Measurements from ENCODE around the gene ZFPM1. TPM values are rescaled to one million over a fixed set of nuclear protein-coding genes. Genes with fewer than 3 reads are reported as not detected.
"Not testable (repeated sequence)": the region's sequence is repeated elsewhere in the genome, so short reads cannot be mapped to it uniquely, and the experiment has no call there.

ZFPM1 gene
- polyA plus RNA-seq, 3 donors = 1.8 to 5.9 (median 3.6) TPM

GRCh38 chr16:88512728-88513696 is 59.9 kb downstream of the ZFPM1 start:
- no peak overlapping the region for H3K27ac ChIP-seq (ENCODE audit: low read depth, low read length)

GRCh38 chr16:88514070-88514469 is 61.0 kb downstream of the ZFPM1 start:
- H3K27ac ChIP-seq (ENCODE audit: low read depth, low read length) = no peak overlapping the region
- WGBS, 3 donors = 89 to 95% (median 95%) methylated on average over 20 of the region's 20 CpGs

More at GRCh38 chr16:88512728-88513696, 59.9 kb downstream of the ZFPM1 start:
- WGBS, 3 donors = 79 to 86% (median 85%) methylated on average over 34 to 35 of the region's 35 CpGs

GRCh38 chr16:88514526-88515232 is 61.6 kb downstream of the ZFPM1 start:
- 84 to 91% (median 90%) methylated on average over 19 of the region's 19 CpGs for WGBS, 3 donors
- no peak overlapping the region for H3K27ac ChIP-seq (ENCODE audit: low read depth, low read length)

- no peak overlapping the region for H3K27ac ChIP-seq (ENCODE audit: low read depth, low read length)
- 90 to 95% (median 90%) methylated on average over 9 of the region's 9 CpGs for WGBS, 3 donors
Measured at GRCh38 chr16:88515371-88515770, 62.3 kb downstream of the ZFPM1 start.

GRCh38 chr16:88515925-88516594 is 63.0 kb downstream of the ZFPM1 start:
- 74 to 79% (median 76%) methylated on average over 22 to 23 of the region's 23 CpGs for WGBS, 3 donors
- H3K27ac ChIP-seq (ENCODE audit: low read depth, low read length) = no peak overlapping the region

GRCh38 chr16:88516601-88517061 is 63.6 kb downstream of the ZFPM1 start:
- H3K27ac ChIP-seq (ENCODE audit: low read depth, low read length) = no peak overlapping the region
- WGBS, 3 donors = 72 to 81% (median 80%) methylated on average over 18 to 20 of the region's 20 CpGs

GRCh38 chr16:88517208-88517774 is 64.2 kb downstream of the ZFPM1 start:
- H3K27ac ChIP-seq (ENCODE audit: low read depth, low read length) = not testable (repeated sequence)
- WGBS, 3 donors = 92 to 100% (median 100%) methylated on average over 1 of the region's 1 CpG

GRCh38 chr16:88518411-88519111 is 65.5 kb downstream of the ZFPM1 start:
- H3K27ac ChIP-seq (ENCODE audit: low read depth, low read length) = not testable (repeated sequence)
- 96 to 97% (median 96%) methylated on average over 4 of the region's 4 CpGs for WGBS, 3 donors

- H3K27ac ChIP-seq (ENCODE audit: low read depth, low read length) = no peak overlapping the region
Measured at GRCh38 chr16:88519240-88519639, 66.2 kb downstream of the ZFPM1 start.

- WGBS, 3 donors = 95 to 99% (median 96%) methylated on average over 3 of the region's 3 CpGs
- H3K27ac ChIP-seq (ENCODE audit: low read depth, low read length) = no peak overlapping the region
Measured at GRCh38 chr16:88519938-88520653, 67.0 kb downstream of the ZFPM1 start.

GRCh38 chr16:88521674-88522073 is 68.6 kb downstream of the ZFPM1 start:
- H3K27ac ChIP-seq (ENCODE audit: low read depth, low read length) = no peak overlapping the region
- 85 to 86% (median 85%) methylated on average over 9 of the region's 9 CpGs for WGBS, 3 donors

GRCh38 chr16:88522276-88522949 is 69.3 kb downstream of the ZFPM1 start:
- WGBS, 3 donors = 76 to 87% (median 86%) methylated on average over 24 of the region's 24 CpGs
- H3K27ac ChIP-seq (ENCODE audit: low read depth, low read length) = no peak overlapping the region

GRCh38 chr16:88523309-88524161 is 70.5 kb downstream of the ZFPM1 start:
- no peak overlapping the region for H3K27ac ChIP-seq (ENCODE audit: low read depth, low read length)

GRCh38 chr16:88524274-88524972 is 71.3 kb downstream of the ZFPM1 start:
- 61 to 67% (median 63%) methylated on average over 18 of the region's 18 CpGs for WGBS, 3 donors
- no peak overlapping the region for H3K27ac ChIP-seq (ENCODE audit: low read depth, low read length)

More at GRCh38 chr16:88523309-88524161, 70.5 kb downstream of the ZFPM1 start:
- WGBS, 3 donors = 51 to 60% (median 56%) methylated on average over 40 to 47 of the region's 47 CpGs

GRCh38 chr16:88524973-88525662 is 72.0 kb downstream of the ZFPM1 start:
- WGBS, 3 donors = 41 to 60% (median 51%) methylated on average over 17 to 18 of the region's 18 CpGs
- H3K27ac ChIP-seq (ENCODE audit: low read depth, low read length) = no peak overlapping the region

Data from adipose tissue (tissue), 3 donors.